Loucy (cell line): Measurements from ENCODE around the gene PRDM2.

ENCODE experiments used
- EZH2phosphoT487 ChIP-seq: fragments of 200-600 bp; IDR thresholded peaks from 2 replicates; pipeline ENCODE4 v1.6.1; 2018; ENCODE audit warnings: antibody characterized with exemption, mild to moderate bottlenecking, moderate library complexity, borderline replicate concordance
- TF ChIP-seq, protein P1 (sequence below): fragments of 200-600 bp; sonication (generic); conservative IDR thresholded peaks from 2 replicates; pipeline ENCODE4 v1.5.1; 2014; ENCODE audit warnings: mild to moderate bottlenecking, antibody characterized with exemption, low read length

- no peak for TF ChIP-seq EZH2phosphoT487
- TF ChIP-seq, protein P1, sequence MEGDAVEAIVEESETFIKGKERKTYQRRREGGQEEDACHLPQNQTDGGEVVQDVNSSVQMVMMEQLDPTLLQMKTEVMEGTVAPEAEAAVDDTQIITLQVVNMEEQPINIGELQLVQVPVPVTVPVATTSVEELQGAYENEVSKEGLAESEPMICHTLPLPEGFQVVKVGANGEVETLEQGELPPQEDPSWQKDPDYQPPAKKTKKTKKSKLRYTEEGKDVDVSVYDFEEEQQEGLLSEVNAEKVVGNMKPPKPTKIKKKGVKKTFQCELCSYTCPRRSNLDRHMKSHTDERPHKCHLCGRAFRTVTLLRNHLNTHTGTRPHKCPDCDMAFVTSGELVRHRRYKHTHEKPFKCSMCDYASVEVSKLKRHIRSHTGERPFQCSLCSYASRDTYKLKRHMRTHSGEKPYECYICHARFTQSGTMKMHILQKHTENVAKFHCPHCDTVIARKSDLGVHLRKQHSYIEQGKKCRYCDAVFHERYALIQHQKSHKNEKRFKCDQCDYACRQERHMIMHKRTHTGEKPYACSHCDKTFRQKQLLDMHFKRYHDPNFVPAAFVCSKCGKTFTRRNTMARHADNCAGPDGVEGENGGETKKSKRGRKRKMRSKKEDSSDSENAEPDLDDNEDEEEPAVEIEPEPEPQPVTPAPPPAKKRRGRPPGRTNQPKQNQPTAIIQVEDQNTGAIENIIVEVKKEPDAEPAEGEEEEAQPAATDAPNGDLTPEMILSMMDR, result peak; percentile 33; the same call in 1 of the 2 replicates
Observed at GRCh38 chr1:13697738-13698137, 2.2 kb upstream of the PRDM2 start.
